Measurements from ENCODE around the gene CDC27.

The CDC27 gene

DNA sequence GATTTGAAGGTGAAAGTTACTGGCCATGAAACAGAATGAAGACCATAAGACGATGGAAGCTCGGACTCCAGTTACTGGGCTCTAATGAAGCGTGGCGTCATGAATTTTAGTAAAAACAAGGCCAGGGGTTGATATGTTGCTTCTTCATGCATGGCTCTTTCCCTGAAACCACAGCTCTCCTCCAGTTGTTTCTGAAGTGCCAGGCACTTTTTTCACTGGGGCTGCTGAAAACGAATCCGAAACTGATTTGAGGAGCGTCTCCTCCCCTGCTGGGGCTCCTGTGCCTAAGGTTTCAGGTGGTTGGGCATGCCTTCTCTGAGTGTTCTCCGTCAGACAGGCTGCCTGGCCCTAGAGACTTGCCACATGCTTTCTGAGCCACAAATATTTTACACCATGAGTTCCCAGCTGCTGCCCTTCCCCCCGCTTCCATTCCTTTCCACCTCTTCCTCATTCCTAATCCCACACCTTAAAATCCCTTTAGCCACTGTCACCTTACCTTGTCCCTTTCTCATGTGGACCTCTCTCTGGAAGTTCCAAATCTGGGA, 16.4 kb upstream of the CDC27 start:
- Histone ChIP-seq H3K4ac (ENCODE audit: low read depth in 1 of 2, low read length in 2 of 2) (peak overlapping the region in 1 of 2 experiments; percentile 16), H2BK5ac (ENCODE audit: low read depth, low read length, poor library complexity, severe bottlenecking) (peak overlapping the region; percentile 95), H3K14ac (ENCODE audit: low read length in 2 of 2) (no peak overlapping the region), H3K36me3 (ENCODE audit: control insufficient read depth in 1 of 2, insufficient read depth in 2 of 2, low read depth in 1 of 2, low read length in 2 of 2) (no peaks in the 10 kb centered on the region), H3K27ac (ENCODE audit: low read length, poor library complexity, severe bottlenecking) (peak overlapping the region; percentile 94), H3K4me2 (ENCODE audit: low read length, poor library complexity, severe bottlenecking) (peak overlapping the region; percentile 41), H2BK15ac (ENCODE audit: low read depth, poor library complexity, severe bottlenecking) (peak overlapping the region; percentile 44), H2AFZ (ENCODE audit: low read depth, low read length) (no peak overlapping the region), H3K9me3 (ENCODE audit: control insufficient read depth, low read length) (no peaks in the 10 kb centered on the region), H4K91ac (ENCODE audit: low read length) (no peak overlapping the region), H3K79me1 (replicated peaks; ENCODE audit: low read length, poor library complexity, severe bottlenecking) (no peaks in the 10 kb centered on the region), H2BK12ac (ENCODE audit: low read length in 2 of 2) (peak overlapping the region in 1 of 2 experiments; percentile 68), H3K23ac (ENCODE audit: low read length in 2 of 2) (no peak overlapping the region), H4K8ac (ENCODE audit: low read length) (no peak overlapping the region), H3K4me3 (ENCODE audit: insufficient read depth in 1 of 2, low read depth in 1 of 2, low read length in 2 of 2) (peak overlapping the region in 1 of 2 experiments; percentile 50), H2BK120ac (ENCODE audit: low read depth, low read length) (no peak overlapping the region), H2AK5ac (ENCODE audit: low read length, severe bottlenecking) (peak overlapping the region; percentile 73), H3K4me1 (ENCODE audit: control insufficient read depth, insufficient read depth, low read depth, low read length) (peaks cover 30% of the 10 kb centered on the region), H3K9ac (ENCODE audit: low read length) (peak overlapping the region; percentile 63), H3K18ac (ENCODE audit: low read depth in 1 of 2, low read length in 2 of 2) (peak overlapping the region in 1 of 2 experiments; percentile 59), H3K27me3 (ENCODE audit: control insufficient read depth in 1 of 2, insufficient read depth in 1 of 2, low read length in 2 of 2) (no peaks in the 10 kb centered on the region)
- DNase-seq, result peak; percentile 77
- WGBS, result 65% methylated on average over 9 of the region's 9 CpGs

DNA sequence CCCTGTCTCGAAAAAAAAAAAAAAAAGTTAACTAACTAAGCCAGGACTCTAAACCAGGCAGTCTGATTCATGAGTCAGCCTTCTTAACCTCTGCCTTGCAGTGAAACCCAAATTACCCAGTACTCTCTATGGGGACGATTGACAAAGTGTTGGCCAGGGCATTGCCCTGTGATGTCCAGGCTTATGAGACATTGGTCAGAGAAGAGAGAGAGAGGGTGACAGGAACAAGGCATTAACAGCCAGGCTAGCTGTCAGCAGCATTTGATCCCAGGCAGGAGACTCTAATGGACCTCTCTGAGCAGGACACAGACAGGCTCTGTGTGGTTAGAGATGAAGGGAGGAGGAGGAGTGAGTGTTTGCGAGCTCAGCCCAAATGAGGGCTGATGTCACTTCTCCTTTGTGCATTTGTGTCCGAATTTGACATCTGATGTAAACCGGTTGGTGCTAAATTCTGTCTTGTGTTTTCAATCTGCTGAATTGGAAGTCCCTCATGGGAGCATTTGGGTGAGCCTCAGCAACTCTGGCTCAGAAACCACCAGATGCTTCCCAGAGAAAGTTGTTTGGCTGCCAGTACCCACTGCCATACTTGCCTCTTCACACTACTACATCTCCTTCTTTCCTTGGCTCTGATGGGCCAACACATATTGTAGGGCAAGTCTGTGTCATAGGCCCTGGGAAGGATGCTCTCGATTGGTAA, 15.8 kb upstream of the CDC27 start:
- H3K9me3 ChIP-seq (ENCODE audit: control insufficient read depth, low read length), result no peaks in the 10 kb centered on the region
- no peak overlapping the region for H3K14ac ChIP-seq (ENCODE audit: low read length in 2 of 2)
- peaks cover 28% of the 10 kb centered on the region for H3K4me1 ChIP-seq (ENCODE audit: control insufficient read depth, insufficient read depth, low read depth, low read length)
- H3K27ac ChIP-seq (ENCODE audit: low read length, poor library complexity, severe bottlenecking), result peak overlapping the region; percentile 94
- H3K79me1 ChIP-seq (replicated peaks; ENCODE audit: low read length, poor library complexity, severe bottlenecking), result no peaks in the 10 kb centered on the region
- peak overlapping the region; percentile 63 for H3K9ac ChIP-seq (ENCODE audit: low read length)
- no peaks in the 10 kb centered on the region for H3K27me3 ChIP-seq (ENCODE audit: control insufficient read depth in 1 of 2, insufficient read depth in 1 of 2, low read length in 2 of 2)
- DNase-seq, result peak; percentile 72
- H3K4me3 ChIP-seq (ENCODE audit: insufficient read depth in 1 of 2, low read depth in 1 of 2, low read length in 2 of 2), result peak overlapping the region in 1 of 2 experiments; percentile 50
- 59% methylated on average over 5 of the region's 6 CpGs for WGBS
- H2AK5ac ChIP-seq (ENCODE audit: low read length, severe bottlenecking), result peak overlapping the region; percentile 73
- peak overlapping the region; percentile 3 for H4K8ac ChIP-seq (ENCODE audit: low read length)
- H2BK12ac ChIP-seq (ENCODE audit: low read length in 2 of 2), result no peak overlapping the region
- H3K4me2 ChIP-seq (ENCODE audit: low read length, poor library complexity, severe bottlenecking), result peak overlapping the region; percentile 41
- peak overlapping the region in 1 of 2 experiments; percentile 16 for H3K4ac ChIP-seq (ENCODE audit: low read depth in 1 of 2, low read length in 2 of 2)
- peak overlapping the region; percentile 44 for H2BK15ac ChIP-seq (ENCODE audit: low read depth, poor library complexity, severe bottlenecking)
- no peak overlapping the region for H2AFZ ChIP-seq (ENCODE audit: low read depth, low read length)
- no peak overlapping the region for H3K23ac ChIP-seq (ENCODE audit: low read length in 2 of 2)
- H2BK5ac ChIP-seq (ENCODE audit: low read depth, low read length, poor library complexity, severe bottlenecking), result peak overlapping the region; percentile 95
- peak overlapping the region; percentile 59 to 67 for H3K18ac ChIP-seq (ENCODE audit: low read depth in 1 of 2, low read length in 2 of 2)
- no peaks in the 10 kb centered on the region for H3K36me3 ChIP-seq (ENCODE audit: control insufficient read depth in 1 of 2, insufficient read depth in 2 of 2, low read depth in 1 of 2, low read length in 2 of 2)
- H4K91ac ChIP-seq (ENCODE audit: low read length), result no peak overlapping the region
- H2BK120ac ChIP-seq (ENCODE audit: low read depth, low read length), result no peak overlapping the region

- H3K4me1 ChIP-seq (ENCODE audit: control insufficient read depth, insufficient read depth, low read depth, low read length), result peaks cover 27% of the 10 kb centered on the region
- H3K27ac ChIP-seq (ENCODE audit: low read length, poor library complexity, severe bottlenecking), result peak overlapping the region; percentile 94
- WGBS, result 85% methylated on average over 5 of the region's 6 CpGs
- H4K91ac ChIP-seq (ENCODE audit: low read length), result no peak overlapping the region
- peak overlapping the region in 1 of 2 experiments; percentile 32 for H3K4me3 ChIP-seq (ENCODE audit: insufficient read depth in 1 of 2, low read depth in 1 of 2, low read length in 2 of 2)
- peak overlapping the region; percentile 63 for H3K9ac ChIP-seq (ENCODE audit: low read length)
- H3K9me3 ChIP-seq (ENCODE audit: control insufficient read depth, low read length), result no peaks in the 10 kb centered on the region
- no peaks in the 10 kb centered on the region for H3K79me1 ChIP-seq (replicated peaks; ENCODE audit: low read length, poor library complexity, severe bottlenecking)
- H2BK15ac ChIP-seq (ENCODE audit: low read depth, poor library complexity, severe bottlenecking), result no peak overlapping the region
- H4K8ac ChIP-seq (ENCODE audit: low read length), result no peak overlapping the region
- no peaks in the 10 kb centered on the region for H3K36me3 ChIP-seq (ENCODE audit: control insufficient read depth in 1 of 2, insufficient read depth in 2 of 2, low read depth in 1 of 2, low read length in 2 of 2)
- H3K4me2 ChIP-seq (ENCODE audit: low read length, poor library complexity, severe bottlenecking), result no peak overlapping the region
- H2BK12ac ChIP-seq (ENCODE audit: low read length in 2 of 2), result no peak overlapping the region
- no peak overlapping the region for H3K14ac ChIP-seq (ENCODE audit: low read length in 2 of 2)
- no peak overlapping the region for H2BK5ac ChIP-seq (ENCODE audit: low read depth, low read length, poor library complexity, severe bottlenecking)
- H3K18ac ChIP-seq (ENCODE audit: low read depth in 1 of 2, low read length in 2 of 2), result no peak overlapping the region
- no peak overlapping the region for H3K23ac ChIP-seq (ENCODE audit: low read length in 2 of 2)
- no peak overlapping the region for H2BK120ac ChIP-seq (ENCODE audit: low read depth, low read length)
- H3K27me3 ChIP-seq (ENCODE audit: control insufficient read depth in 1 of 2, insufficient read depth in 1 of 2, low read length in 2 of 2), result no peaks in the 10 kb centered on the region
- no peak overlapping the region for H3K4ac ChIP-seq (ENCODE audit: low read depth in 1 of 2, low read length in 2 of 2)
- H2AFZ ChIP-seq (ENCODE audit: low read depth, low read length), result no peak overlapping the region
- H2AK5ac ChIP-seq (ENCODE audit: low read length, severe bottlenecking), result peak overlapping the region; percentile 96
- peak; percentile 16 for DNase-seq
These were observed 15.1 kb upstream of the CDC27 start for GRCh38 chr17:47203984-47204721.

DNA sequence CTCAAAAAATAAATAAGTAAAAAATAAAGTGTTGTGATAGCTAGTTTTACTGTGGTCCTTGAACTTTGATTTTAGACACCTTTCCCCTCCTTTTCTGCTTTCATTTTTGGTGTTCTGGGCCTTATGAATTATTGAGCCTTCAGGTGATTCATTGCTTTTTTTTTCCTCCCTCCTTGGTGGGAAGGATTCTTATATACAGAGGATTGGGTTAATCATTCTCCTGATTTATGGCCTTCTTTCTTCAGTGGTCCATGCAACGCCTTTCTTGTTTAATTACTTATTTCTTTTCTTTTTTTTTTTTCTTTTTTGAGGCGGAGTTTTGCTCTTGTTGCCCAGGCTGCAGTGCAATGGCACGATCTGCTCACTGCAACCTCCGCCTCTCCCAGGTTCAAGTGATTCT, 12.1 kb upstream of the CDC27 start:
- Histone ChIP-seq H3K27me3 (ENCODE audit: control insufficient read depth in 1 of 2, insufficient read depth in 1 of 2, low read length in 2 of 2) (no peaks in the 10 kb centered on the region), H2BK5ac (ENCODE audit: low read depth, low read length, poor library complexity, severe bottlenecking) (no peak overlapping the region), H2BK15ac (ENCODE audit: low read depth, poor library complexity, severe bottlenecking) (no peak overlapping the region), H3K4me1 (ENCODE audit: control insufficient read depth, insufficient read depth, low read depth, low read length) (peaks cover 11% of the 10 kb centered on the region), H3K18ac (ENCODE audit: low read depth in 1 of 2, low read length in 2 of 2) (no peak overlapping the region), H3K9me3 (ENCODE audit: control insufficient read depth, low read length) (no peaks in the 10 kb centered on the region), H3K79me1 (replicated peaks; ENCODE audit: low read length, poor library complexity, severe bottlenecking) (no peaks in the 10 kb centered on the region), H3K9ac (ENCODE audit: low read length) (no peak overlapping the region), H2AK5ac (ENCODE audit: low read length, severe bottlenecking) (no peak overlapping the region), H3K4ac (ENCODE audit: low read depth in 1 of 2, low read length in 2 of 2) (no peak overlapping the region), H3K14ac (ENCODE audit: low read length in 2 of 2) (no peak overlapping the region), H2BK120ac (ENCODE audit: low read depth, low read length) (no peak overlapping the region), H3K23ac (ENCODE audit: low read length in 2 of 2) (no peak overlapping the region), H3K36me3 (ENCODE audit: control insufficient read depth in 1 of 2, insufficient read depth in 2 of 2, low read depth in 1 of 2, low read length in 2 of 2) (no peaks in the 10 kb centered on the region), H4K8ac (ENCODE audit: low read length) (no peak overlapping the region), H3K4me2 (ENCODE audit: low read length, poor library complexity, severe bottlenecking) (no peak overlapping the region), H3K4me3 (ENCODE audit: insufficient read depth in 1 of 2, low read depth in 1 of 2, low read length in 2 of 2) (no peak overlapping the region), H2AFZ (ENCODE audit: low read depth, low read length) (no peak overlapping the region), H2BK12ac (ENCODE audit: low read length in 2 of 2) (no peak overlapping the region), H4K91ac (ENCODE audit: low read length) (no peak overlapping the region), H3K27ac (ENCODE audit: low read length, poor library complexity, severe bottlenecking) (no peak overlapping the region)
- DNase-seq, result no peak
- 83% methylated on average over 4 of the region's 4 CpGs for WGBS
